Measurements from ENCODE around the gene NAGPA.

Gene NAGPA

DNA sequence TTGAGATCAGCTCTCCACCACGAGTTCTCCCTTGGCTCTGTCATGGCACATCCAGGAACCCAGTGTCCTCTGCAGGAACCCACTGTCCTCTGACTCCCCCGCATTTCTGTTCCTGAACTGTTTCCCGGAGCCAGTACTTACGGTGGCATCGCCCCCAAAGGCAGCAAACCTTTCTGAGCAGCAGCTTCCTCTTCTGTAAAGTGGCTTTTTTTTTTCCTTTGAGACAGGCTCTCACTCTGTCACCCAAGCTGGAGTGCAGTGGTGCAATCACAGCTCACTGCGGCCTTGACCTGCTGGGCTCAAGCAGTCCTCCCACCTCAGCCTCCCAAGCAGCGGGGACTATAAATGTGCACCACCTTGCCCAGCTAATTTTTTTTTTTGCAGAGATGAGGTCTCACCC, 32.2 kb downstream of the NAGPA start:
- DNase-seq: no peak

DNA sequence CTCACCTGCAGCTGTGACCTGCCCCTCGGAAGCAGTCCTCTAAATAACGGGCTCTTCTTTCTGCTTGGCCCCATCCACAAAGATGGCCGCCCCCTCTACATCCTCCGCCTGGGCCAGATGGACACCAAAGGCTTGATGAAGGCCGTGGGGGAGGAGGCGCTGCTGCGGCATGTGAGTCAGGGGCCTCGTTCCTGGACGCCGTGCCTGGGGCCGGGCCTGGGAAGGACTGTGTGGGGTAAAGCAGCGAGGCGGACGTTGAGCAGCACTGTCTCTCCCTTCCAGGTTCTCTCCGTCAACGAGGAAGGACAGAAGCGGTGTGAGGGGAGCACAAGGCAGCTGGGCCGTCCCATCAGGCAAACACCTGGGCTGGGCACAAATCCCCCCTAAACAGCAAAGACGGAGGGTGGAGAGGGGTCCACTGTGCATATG, 33.1 kb downstream of the NAGPA start:
- no peak for DNase-seq

DNA sequence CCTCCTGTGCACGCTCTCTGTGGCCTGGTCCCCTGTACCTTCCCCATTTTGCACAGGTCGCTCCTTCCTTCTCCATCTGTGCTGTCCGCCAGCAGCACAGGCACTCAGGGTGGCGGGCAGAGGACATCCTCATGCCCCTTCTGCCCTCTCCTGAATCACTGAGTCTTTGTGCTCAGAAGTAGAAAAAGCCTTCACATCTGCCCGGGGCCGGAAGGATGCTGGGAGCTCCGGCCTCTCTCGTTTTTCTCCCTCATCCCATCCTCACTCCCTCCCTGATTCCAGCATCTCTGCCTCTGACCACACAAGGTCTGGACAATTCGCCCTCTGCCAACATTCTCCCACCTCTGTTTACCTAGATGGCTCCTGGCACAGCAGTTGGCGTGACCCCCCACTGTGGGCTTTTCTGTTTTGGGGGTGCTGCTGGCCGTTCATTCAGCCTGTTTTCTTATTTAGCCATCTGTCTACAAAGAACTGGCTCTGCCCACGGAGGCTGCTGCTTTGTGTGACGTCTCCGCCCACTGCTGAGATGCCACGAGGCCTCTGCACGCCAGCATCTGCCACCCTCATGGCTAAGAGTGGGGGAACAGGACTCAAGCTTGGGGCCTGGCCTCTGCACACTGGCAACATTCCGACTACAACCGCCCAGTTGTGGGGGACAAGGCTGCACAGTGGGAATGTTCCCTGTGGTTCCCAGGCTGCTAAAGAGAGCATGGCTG, 38.9 kb downstream of the NAGPA start:
- no peak for DNase-seq

DNA sequence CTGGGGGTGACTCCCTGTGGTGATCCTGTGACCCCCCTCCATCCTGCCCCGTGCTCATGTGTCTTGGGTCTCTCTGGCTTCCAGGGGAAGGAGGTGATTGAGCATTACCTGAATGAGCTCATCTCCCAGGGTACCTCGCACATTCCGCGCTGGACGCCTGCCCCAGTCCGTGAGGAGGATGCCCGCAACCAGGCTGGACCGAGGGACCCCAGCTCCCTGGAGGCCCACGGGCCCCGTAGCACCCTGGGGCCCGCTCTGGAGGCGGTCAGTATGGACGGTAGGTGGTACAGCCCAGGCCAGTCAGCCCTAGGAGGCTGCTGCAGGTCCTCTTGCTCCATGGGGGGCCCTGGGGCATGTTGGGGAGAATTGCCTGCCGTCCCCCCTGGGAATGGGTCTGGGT, 42.0 kb downstream of the NAGPA start:
- DNase-seq: no peak

DNA sequence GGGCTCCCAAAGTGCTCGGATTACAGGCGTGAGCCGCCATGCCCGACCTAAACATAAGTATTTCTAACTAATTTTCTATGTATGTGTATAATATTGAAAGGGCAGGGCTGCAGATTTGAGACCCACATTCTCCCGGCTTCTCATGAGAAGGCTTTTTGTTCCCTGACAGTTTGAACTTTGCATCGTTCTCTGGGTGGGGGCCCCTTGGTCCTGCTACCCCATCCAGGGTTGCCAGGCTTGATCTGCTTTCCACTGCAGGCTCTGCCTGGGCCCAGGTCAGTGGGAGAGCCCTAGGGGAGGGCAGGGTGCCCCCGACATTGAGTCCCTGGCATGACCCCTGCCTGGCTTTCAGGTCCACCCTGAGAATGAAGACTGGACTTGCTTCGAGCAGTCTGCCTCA, 43.3 kb downstream of the NAGPA start:
- DNase-seq: no peak

DNA sequence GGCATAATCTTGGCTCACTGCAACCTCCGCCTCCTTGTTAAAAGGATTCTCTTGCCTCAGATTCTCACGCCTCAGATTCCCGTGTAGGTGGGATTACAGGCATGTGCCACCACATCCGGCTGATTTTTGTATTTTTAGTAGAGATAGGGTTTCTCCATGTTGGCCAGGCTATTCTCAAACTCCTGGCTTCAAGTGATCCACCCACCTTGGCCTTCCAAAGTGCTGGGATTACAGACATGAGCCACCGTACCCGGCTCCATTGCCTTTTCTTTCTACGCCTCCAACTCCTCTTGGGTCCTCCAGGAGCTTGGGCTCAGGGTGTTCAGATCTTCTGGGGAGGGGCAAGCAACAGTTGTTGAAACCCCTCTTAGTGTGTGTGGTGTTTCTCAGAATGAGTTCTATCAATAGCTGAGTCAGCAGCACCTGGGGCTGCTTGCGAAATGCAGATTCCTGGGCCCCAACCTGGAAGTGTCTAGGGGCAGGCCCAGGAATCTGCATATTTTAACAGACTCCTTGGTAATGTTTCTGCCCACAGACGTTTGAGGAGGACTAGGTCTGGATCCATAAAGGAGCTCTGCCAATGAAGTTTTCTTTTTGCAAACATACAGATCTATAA, 44.2 kb downstream of the NAGPA start:
- DNase-seq: no peak

DNA sequence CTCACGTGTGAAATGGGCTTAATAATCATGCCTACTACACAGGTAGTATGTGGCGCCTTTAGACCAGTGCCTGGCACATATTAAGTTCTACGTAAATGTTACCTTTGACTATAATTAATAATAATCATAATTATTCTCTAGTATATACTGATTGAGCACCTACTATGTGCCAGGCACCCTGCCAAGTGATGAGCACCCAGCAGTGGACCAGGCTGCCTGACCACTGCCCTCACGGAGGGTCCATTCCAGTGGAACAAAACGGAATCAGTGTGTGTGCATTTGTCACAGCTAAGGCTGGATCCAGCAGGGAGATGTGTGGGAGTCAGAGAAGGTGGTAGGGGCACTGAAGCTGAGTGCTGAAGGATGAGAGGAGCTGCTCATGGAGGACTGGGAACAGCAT, 45.1 kb downstream of the NAGPA start:
- DNase-seq: no peak

DNA sequence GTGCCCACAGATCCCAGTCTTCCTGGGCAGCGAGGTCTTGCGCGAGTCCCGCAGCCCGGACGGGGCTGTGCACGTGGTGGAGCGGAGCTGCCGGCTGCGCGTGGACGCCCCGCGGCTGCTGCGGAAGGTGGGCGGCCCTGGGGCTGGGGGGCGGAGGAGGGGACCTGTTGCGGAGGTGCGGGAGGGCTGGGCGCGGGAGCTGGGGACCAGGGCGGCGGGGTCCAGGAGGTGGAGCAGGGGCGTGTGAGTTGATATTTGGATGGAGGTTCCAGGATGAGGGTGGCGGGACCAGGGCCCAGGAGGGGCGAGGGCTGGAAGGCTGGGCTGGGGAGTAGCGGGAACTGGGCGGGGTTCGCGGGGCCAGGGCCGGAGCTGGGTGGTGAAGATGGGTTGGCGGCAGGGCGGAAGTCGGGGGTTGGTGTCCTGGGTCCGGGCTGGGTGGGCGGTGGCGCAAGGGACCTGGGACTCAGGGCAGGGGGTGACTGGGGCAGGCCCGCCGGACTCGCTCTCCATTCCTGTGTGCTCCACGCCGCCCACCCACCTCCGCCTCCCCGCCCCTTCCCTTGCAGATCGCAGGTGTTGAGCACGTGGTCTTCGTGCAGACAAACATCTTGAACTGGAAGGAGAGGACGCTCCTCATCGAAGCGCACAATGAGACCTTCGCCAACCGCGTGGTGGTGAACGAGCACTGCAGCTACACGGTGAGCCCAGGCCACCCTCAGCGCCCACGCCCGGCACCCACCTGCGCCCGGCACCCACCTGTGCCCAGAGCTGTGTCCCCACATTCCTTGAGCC, 46.0 kb downstream of the NAGPA start:
- no peak for DNase-seq

DNA sequence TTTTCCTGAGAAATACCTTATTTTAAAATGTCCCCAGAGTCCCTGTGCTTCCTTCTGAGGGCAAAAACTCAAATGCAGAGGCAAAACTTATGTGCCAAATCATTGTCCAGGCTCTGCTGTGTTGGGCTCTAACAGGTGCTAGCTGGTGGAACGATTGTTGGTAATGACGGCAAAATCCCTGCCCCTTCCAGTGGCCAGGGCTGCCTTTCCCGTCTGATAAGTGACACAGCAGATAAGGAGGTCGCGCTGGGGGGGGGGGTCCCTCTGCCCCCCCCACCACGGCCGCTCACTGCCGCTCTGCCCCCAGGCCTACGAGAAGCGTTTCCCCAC, 46.5 kb downstream of the NAGPA start:
- no peak for DNase-seq

DNA sequence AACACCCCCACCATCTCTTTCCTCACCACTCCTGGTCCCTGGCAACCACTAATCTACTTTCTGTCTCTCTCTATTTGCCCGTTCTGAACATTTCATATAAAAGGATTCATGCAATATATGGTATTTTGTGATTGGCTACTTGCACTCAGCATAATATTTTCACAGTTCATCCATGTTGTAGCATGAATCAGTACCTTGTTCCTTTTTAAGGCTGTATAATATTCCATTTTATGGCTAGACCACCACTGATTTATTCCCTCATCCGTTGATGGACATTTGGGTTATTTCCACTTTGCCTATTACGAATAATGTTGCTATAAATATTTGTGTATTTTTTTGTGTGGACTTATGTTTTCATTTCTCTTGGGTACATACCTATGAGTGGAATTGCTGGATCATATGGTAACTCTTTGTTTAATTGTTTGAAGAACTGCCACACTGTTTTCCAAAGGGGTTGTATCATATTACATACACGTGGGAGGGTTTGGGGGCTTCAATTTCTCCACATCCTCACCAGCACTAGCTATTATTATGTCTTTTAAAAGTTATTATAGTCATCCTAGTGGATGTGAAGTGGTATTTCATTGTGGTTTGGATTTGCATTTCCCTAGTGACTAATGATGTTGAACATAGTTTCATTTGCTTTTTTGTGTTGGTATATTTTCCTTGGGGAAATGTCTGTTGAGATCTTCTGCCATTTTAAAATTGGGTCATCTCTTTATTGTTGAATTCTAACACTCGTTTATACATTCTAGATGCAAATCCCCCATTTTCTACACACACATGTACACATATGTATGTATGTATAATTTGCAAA, 49.4 kb downstream of the NAGPA start:
- DNase-seq: no peak

DNA sequence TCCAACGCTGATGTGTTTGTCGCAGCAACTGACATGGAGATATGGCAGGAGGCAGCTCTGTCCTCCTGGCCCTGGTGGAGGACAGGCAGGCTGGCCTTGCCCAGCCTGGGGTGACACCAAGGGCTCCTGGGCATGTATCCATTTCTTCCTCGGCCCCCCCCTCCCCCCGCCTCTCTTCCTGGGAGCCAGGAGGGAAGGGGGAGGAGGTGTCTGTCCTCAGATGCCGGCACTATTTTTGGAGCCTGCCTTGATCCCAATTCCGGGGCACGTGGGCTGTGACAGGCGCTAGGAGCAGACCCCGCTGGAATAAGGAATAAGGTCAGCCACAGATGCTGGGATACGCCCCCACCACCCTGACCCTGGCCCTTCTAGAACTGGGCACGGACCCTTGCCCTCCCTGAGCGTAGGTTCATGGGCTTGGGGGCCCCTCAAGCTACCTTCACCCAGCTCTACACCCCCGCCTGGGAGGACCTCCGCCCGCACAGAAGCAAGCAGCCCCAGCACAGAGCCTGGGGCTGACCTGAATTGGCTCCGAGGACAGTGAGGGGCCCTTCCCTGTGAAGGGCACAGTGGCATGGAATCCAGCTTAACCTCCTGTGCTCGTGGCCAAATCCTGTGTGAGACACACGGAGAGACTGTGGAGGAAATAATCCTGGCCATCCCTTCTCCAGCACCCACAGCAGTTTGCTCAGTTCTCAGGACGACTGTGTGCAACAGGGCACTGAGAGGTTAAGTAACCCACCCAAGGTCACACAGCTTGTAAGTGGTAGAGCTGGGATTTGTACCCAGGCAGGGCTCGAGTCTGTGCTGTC, 51.5 kb downstream of the NAGPA start:
- no peak for DNase-seq

DNA sequence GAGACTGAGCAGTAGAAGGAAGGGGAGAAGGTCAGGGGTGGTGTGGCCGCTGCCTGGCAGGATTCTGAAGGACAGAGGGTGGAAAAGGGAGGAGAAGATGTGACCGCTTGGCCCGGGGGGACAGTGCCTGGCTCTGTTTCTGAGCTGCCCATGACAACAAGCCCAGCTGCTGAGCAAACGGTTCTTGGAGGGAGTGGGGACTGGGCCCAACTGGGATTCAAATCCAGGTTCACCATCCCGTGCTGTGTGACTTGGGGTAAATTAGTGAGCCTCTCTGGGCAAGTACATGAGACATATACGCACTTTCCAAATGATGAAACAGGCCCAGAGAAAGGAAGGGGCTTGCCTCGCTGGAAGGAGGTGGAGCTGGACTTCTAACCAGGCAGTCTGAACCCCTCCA, 52.3 kb downstream of the NAGPA start:
- DNase-seq: no peak

DNA sequence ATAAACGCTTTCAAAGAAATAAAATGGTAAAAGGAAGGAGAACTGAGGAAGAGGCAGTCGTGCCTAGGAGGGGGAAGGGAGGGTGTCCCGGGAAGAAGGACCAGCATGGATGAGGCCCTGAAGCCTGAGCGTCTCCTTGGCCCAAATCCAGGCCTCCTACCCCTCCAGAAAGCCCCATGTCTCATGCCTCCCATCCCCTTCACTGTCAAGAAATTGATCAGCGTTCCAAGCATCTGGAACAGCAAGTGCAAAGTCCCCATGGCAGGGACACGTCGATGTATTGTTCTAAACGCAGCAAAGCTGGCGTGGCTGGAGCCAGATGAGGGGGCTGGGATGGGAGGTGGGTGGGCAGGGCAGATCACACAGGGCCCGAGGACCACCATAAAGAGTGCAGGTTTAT, 53.0 kb downstream of the NAGPA start:
- DNase-seq: no peak

DNA sequence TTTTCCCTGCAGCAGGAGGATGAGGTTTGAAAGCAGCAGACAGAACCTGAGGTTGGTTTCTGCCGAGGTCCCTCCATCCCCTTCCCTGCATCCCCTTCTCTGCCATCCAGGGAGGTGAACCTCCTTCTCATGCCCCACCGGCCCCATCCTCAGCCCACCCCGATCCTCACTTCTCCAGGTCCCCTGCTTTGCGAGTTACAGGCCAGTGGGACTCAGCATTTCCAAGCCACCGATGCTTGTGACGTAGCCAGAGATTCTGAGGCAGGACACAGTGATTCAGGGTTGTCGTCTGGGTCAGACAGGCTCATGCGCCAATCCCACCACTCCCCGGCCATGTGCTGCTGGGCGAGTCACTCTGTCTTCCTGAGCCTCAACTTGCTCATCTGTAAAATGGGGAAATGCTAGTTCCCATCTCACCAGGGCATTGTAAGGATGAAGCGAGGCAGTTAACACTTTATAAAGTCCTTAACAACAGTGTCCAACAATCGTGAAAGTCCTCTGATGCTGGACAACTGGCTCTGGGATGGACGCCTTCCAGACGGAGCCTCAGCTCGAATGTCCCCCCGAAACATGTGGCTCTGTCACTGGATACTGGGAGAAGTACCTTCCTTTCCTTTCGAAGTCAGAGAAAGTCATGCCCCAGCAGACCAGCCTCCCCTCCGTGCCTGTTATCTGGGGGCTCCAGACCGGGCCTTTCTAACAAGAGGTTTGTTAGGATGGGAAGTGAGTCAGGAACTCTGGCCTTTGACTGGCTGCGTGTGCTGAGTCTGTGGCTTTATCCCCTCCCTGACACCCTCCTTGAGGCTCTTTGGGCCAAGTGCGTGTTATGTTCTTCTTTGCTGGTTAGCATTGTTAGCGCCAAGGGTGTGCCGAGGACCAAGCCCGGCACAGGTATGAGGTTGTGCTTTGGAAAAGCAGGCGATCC, 53.7 kb downstream of the NAGPA start:
- no peak for DNase-seq

DNA sequence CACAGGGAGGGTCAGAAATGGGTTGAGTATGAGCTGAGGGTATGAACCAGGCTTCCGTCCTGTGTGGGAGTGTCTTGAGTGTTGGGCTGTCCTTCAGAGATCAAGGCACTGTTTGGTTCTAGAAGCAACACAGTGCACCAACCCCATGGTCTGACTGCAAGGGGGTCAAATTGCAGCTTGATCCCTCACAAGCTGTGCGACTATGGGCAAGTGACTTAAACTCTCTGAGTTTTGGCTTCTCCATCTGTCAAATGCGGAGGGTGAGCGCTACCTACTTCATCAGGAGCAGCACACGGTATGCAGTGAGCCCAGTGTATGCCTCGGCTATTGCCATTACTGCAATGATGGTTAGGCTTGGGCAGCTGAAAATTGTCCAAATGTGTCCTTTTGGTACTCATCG, 54.6 kb downstream of the NAGPA start:
- no peak for DNase-seq

DNA sequence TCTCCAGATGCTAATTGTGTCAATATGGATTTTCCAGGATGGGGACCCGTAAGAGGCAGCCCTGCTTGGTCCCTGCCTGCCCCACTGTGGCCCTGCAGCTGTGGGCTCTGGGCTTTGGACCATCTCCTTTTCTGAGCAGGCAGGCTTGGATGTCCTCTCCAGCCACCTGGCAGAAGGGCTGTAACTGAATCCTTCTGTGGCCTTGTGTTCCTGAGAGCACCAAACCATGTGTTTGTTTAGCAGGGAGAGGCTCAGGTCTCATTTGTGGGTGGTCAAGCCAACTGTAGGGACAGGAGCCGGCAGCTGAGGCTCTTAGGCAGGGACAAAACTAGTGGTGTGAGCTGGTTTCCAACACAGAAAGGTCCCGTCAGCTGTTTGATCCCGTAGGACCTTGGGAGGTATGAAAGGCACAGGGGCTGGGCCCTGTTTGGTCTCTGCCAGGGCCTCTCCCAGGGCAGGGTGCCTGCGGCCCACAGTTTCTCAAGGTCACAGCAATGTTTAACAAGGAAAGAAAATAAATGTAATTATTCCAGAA, 57.1 kb downstream of the NAGPA start:
- DNase-seq: no peak

DNA sequence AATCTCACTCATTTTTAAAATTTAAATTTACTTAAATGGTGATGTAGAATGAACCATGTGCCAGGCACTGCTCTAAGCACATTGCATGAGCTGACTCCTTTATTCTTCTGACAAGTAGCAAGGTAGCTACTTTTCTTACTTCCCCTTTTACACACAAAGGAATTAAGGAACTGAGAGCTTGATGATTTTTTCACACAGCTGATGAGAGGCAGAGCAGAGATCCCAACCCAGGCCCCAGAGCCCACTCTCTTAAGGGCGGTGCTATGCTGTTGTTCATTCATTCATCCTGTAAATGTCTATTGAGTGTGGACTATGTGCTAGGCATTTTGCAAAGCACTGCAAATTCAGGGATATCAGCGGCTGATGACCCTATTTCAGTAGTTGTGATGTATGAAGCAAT, 57.7 kb downstream of the NAGPA start:
- DNase-seq: no peak
